Epidermal melanocyte (primary cell): Measurements from ENCODE around the gene PRR7.
"Not testable (repeated sequence)": the region's sequence is repeated elsewhere in the genome, so short reads cannot be mapped to it uniquely, and the experiment has no call there.

Experiments used
- DNase-seq: peaks from one replicate; pipeline ENCODE4 v3.0.0; 2011; ENCODE audit warnings: low spot score; ENCODE audit not compliant: insufficient read length

The PRR7 gene

DNA sequence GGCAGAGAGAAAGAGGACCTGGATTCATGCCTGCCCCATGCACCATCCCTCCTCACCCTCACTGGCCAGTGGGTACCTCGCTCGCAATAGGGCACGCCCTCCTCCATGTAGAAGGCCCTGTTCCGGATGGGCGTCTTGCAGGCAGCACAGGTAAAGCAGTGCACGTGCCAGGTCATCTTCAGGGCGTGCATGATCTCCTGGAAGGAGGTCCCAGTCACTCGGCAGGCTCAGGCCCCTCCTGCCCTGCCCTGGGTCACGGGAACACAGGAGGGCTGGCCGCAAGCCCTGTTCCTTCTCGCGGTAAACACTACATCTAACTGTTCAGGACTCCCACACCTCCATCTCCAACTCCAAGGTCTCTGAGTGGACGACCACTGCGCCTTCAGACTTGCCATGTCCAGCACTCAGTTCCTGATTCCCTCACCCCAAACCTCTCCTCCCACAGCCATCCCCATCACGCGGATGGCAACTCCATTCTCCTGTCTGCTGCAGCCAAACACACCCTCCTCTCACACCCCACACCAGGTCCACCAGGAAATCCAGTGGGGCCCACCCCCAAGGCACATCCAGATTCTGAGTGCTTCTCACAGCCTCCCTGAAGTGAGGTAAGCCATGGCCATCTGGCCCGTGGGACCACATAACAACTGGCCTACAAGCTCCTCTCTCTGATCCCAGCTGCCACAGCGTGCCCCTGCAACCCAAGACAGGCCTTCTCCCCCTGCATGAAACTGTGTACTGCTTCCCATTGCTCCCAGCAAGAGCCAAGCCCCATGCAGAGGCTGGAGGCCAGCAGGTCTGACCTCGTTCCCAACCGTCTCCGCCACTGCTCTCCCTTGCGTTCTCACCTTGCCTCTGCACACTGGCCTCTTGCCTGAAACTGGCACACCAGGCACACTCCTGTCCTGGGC is 37.6 kb downstream of the PRR7 start:
- DNase-seq, result no peak

DNA sequence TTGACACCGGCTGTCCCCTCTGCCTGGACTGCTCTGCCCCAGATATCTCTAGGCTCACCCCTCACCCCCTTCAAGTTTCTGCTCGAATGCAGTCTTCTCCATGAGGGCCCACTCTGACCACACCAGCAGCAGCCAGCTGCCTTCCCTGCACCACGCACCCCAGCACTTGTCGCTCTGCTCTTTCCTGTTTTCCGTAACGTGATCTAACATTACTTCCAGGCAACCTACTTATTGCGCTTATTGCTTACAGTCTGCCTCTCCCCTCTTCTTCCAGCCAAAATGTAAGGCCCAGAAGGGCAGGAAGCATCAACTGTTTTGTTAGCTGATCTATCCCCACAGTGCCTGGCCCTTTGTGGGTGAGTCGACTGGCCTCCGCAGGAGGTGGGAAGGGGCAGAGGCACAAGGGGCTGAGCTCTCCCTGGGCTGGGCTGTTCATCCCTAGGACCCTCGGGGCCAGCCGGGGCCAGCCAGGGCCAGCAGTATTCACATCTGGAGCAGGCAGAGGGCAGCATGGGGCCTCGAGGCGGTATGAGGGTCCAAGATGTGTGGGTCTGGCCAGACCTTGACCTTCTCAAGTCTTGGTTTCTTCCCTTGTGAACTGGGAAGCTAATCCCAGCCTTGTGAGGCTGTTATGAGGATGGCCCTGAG is 38.4 kb downstream of the PRR7 start:
- no peak for DNase-seq

DNA sequence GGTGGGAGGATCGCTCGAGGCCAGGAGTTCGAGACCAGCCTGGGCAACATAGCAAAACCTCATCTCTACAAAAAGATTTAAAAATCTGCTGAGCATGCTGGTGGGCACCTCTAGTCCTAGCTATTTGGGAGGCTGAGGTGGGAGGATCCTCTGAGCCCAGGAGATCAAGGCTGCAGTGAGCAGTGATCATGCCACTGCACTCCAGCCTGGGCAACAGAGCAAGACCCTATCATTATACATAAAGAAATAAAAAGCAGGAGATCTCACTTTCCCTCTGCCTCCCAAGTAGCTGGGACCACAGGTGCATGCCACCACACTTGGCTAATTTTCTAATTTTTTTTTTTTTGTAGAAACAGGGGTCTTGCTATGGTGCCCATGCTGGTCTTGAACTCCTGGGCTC is 39.1 kb downstream of the PRR7 start:
- DNase-seq, result not testable (repeated sequence)

DNA sequence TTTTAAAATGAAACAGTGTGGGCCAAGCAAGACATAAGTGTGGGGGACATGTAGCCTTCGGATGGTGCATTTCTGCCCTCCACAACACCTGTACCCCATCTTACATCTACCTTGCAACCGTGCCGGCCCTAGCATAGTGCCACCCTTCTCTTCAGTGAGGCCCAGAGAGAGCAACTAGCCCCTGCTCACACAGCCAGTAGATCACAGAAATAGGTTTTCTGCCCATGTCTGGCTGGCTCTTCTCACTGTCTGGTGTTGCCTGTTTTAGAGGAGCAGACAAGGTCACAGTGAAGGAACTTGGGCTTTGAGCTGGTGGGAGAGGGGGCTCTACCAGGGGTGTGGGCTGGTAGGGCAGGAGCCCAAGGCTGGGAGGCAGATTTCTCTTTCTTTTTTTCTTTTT is 39.6 kb downstream of the PRR7 start:
- no peak for DNase-seq

DNA sequence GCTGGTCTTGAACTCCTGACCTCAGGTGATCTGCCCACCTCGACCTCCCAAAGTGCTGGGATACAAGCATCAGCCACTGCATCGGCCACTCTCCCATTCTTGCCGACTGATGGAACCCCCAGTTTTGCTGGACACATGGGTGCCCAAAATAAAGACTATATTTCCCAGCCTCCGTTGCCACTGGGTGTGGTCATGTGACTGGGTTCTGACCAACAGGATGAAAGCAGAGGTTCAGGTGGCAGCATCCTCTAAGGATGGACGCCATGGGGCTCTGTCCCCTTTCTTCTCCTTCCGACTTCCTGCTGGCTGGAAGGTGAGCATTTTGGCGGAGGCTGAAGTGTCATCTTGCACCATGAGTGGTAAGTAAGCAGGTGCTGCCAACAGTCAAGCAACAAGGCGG is 40.5 kb downstream of the PRR7 start:
- no peak for DNase-seq

DNA sequence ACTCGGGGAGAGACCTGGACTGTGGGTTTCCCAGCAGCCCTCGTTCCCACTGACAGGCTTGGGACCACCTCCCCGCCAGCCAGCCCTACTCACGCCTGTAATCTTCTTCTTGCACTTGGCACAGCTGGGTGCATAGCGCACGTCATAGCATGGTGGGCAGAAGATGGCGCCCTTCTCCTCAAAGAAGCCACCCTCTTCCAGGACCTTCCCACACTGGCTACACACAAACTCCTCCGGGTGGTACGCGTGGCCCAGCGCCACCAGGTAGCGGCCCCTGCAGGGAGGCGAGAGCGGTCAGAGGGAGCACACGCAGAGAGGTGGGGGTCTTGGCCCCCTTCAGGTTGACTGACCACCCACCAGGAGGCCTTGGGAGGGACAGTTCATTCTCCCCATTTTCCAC is 41.4 kb downstream of the PRR7 start:
- no peak for DNase-seq

DNA sequence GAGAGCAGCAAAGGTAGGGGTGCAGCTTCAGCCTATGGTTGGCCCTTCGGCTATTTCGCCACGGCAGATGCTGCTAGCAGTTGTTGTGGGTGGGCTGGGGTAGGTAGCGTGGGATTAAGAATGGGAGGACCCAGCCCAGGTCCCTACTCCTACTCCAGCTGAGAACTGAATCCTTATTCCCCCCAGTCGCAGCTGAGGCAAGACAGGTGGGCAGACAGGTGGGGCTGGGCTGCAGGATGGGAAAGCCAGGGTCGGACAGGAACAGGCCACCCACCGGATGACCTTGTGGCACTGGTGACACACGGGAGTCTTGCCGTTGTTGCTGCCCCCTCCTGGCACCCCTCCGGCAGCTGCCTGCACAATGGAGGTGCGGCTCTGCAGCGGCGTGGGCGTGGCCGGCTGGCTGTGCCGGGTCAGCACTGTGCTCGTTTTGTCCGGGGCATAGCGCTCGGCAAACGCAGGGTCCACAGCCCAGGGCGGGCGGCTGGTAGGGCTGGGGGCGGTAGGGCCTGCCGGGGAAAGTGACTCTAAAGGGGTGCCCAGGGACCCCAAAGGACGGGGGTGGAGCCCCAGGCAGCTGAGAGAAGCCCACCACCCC is 42.6 kb downstream of the PRR7 start:
- DNase-seq, result no peak

DNA sequence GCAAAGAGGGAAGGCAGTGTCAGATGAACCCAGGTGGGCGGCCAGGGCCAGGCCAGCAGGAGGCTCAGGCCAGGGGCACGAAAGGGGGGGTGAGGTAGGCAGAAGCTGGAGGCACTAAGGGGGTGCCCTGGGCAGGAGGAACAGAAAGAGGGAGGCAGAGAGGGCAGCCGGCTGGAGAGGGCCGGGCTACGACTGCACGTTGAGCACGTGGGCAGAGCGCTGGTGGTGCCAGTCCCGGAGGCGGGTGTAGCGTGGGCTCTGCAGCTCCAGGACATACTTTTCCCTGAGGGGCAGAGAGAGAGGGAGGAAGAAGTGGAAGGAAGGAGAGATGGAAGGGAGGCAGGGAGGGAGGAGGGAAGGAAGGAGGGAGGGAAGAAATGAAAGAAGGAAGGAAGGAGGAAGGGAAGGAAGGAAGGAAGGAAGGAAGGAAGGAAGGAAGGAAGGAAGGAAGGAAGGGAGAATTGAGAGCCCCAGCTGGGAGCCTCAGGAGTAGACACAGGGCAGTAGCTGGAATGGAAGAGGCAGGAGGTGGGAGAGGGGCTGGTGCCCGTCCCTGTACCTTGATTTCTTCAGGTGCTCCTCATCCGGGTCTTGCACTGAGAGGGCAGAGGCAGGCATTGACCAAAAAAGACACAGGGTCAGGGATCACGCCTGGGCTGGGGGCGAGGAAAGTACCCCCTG is 43.8 kb downstream of the PRR7 start:
- no peak for DNase-seq

DNA sequence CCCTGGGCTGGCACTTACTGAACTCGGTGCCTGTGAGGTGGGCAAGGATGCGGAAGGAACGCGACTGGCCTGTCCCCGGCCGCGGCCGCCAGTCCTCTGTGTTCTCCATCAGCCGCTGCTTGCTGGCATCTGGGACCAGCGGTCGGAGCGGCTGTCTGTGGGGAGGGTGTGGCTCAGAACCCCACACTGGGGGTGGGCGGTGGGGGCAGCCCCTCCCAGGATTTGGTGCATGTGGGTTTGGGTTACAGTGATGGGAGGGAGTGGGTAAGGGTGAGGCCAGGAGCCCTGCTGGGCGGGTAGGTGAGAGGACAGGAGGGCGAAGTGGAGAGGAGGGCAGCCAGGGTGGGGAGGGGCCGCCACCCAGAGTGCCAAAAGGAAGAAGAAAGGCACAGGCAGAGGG is 44.4 kb downstream of the PRR7 start:
- no peak for DNase-seq

DNA sequence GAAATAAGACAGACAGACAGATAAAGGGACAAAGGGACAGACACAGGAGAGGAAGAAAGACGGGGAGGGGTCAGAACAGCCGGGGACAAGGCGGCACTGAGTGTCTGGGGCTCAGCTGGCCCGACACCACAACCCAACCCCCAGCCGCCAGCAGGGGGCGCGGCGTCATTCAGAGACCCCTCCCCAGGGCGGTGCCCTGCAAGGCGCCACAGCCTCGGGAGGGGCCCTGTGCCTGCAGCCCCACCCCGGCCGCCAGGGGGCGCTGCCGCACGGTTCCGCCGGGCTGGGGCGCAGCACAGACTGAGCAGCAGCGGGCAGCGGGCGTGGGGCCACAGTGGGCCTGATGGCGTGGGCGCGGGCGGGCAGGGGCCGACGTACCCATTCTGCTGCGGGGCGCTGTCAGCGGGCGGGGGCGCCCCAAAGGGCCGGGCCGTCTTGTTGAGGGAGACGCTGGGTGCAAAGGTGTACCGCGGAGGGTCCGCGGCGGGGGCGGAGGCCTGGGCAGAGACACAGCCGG is 44.9 kb downstream of the PRR7 start:
- no peak for DNase-seq

DNA sequence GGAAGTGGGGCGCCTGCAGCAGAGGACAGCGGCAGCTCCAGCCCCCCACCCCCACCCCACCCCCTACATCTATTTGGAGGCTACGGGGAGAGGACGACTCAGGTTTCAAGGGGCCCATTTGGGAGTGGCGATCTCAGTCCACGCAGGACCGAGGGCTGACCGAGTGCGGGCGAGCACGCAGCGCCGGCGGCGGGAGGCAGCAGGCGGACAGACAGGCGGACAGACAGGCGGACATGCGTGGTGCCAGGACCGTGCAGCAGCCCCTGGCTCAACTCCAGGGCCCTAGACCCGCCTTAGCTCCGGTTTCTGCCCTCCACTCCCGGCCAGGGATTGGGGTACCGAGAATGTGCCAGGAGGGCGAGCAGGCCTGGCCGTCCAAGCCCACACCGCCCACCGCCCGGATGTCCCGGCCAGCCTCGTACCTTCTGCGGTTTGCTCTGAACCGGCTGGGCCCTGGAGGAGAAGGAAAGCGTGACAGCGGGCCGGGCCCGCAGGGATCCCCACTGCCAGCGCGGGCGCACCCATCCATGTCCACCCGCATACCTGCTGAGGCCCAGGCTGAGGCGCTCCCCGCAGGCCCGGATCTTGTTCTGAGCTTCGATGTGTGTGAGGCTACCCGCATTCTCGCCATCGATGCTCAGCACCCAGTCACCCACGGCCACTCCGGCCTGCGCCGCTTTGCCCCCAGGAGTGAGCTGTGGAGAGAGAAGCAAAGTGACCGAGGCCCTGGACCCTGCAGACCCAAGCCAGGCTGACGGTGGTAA is 45.6 kb downstream of the PRR7 start:
- DNase-seq, result no peak

DNA sequence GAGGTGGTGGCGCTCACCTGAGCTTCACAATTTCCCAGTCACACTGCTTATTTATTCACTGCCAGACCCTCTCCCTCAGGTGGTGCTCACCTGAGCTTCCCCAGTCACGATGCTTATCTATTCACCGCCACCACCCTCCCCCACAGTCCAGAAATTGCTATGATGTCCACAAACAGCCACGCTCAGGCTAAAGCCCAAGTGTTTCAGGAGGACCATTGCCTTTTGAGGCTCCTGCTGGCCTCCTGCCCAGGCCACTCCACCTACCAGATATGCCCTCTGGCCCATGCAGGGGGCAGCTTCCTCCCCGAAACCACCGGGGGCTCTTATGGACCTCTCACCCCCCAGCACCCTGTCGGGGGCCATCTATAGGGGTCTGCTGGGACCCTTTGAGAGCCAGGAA is 46.2 kb downstream of the PRR7 start:
- DNase-seq, result no peak

DNA sequence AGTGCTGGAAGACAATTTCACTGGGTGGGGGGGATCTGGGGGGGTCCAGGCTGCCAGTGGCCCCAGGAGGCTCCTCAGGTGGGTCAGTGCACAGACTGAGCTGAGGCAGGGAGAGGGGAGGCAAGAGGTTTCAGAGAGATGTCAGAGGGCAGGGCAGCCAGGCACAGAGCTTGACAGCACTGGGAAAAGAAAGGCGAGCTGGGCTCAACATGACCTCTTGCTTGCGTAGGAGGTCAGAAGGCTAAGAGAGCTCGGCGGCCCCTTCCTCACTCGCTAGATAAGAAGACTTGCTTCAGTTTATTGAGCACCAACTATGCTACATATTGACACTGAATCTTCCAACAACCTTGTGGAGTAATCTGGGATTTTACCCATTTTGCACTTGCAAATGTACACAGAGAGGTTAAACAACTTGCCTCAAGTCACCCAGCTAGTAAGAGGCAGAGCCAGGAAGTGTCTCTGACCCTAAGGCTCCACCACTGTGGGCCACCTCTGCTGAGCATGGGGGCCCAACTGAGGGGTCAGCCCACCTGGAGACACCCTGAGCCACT is 47.3 kb downstream of the PRR7 start:
- DNase-seq, result no peak

DNA sequence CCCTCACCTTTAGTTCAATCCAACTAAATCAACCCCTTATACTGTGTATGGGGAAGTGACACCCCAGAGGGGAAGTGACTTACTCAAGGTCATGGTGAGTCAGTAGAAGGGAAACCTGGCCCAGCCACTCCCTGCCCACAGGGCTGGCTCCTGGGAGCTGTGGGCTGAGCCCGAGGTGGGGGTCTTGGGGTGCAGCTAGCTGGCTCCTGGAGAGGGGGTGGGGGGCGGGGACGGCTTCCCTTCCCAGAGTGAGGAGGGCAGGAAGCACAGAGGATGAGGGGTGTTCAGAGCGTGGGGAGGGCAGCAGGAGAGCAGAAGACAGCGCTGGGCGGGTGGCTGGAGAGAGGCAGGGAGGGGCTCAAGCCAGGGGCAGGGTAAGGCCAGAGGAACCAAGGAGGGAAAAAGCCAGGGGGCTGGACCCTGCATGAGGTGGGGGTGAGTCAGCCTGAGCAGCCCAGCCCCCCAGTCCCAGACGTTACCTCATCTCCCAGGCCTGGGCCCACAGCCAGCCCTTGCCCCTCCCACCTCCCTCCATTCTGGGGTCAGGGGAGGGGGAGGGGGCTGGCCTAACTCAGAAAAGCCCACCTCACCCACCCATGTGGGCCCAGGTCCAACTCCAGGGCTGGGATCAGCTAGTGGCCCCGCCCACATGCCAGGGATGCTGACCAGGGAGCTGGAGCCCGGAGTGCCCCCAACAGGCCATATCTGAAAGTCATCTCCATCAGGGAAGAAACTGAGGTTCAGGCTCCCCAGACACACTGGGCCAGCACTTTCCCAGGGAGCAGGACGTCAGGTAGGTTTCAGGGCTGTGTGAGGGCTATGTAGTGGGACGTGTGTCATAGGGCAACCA is 48.0 kb downstream of the PRR7 start:
- no peak for DNase-seq

DNA sequence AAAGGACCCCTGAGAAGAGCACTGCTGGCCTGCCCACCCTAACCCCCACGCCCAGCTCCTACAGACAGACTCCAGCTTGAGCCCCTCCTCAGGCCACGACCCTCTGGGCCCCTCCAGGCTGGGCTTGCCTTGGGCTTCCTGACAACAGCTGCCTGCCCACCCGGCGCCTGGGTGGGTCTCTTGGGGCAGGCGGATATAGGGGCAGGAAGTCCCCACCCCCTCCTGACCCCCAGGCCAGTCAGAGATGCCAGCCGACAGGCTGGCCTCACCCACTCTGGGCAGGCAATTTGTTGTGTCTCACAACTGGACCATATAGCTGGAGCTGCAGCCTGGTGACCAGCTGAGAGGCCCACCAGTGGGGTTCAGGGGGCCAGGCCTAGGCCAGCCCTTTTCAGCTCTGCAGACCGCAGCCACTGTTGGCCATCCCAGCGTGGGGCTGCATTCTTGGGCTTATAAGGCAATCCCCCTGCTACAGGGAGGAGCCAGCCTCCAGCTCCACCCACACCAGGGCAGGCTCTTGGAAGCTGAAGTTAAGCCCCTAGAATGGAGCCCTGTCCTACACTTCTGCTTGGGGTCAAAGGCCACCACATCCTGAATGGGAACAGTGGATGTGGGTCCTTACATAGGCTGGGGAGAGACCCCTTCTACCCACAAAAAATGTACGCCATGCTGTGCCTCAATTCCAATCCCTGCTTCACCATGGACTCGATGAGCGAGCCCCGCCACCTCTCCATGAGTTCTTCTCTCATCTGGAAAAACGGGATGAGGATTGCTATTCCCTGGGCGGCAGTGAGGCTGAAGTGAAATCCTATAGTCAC is 48.8 kb downstream of the PRR7 start:
- DNase-seq, result peak; percentile 74

DNA sequence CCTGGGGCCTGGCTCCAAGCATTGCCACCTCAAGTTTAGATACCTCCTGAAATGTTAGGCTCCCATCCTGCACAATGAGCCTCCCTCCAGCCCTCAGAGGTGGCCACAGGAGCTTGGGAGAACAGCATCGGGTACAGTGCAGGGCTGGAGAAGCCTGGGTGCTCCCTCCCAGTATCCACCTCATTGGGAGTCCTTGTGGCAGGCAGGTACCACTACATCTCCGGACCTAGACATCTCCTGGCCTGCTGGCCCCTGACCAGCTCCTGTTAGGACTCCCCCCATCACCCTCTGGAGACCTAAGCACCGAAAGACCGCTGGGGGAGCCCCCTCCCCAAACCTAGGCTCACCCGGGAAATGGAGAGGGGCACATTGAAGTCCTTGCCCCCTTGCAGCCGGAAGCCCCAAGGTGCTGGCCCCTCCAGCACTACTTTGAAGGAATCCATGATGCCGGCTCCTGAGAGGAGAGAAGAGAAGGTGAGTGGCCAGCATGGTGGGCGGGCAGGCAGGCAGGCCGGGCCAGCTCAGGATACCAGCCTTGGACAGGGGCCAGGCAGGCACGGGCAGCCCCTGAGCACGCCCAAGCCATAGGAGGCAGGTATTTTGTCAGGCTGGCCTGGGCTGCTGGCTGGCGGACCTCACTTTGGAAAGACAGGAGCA is 49.6 kb downstream of the PRR7 start:
- DNase-seq, result no peak

DNA sequence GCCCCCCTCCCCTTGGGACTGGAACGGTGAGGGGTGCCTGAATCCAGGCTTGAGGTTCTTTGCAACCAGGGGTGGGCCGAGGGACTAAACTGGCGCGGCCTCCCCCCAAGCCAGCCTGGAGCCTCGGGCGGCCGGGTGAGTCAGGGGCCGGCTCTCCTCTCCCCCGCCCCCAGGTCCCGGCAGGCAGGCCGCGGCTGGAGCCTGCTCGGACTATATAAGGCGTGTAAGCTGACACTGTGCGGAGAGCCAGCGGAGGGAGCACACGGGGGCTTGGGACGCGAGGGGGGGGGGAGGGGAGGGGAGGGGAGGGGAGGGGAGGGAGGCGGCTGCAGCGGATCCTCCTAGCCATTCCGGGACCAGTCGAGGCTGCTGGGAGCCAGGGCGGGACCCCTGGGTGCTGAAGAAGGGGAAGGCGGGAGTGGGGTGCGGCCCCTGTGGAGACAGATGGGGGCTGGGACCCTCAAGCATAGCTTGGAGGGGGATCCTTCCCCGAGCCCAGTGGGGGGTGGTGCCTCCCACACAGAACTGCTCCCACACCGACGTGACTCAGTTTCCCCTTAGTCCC is 50.2 kb downstream of the PRR7 start:
- DNase-seq, result peak; percentile 84
